GM23338 (cell line): Measurements from ENCODE around the gene IFI16.
"Not testable (repeated sequence)": the region's sequence is repeated elsewhere in the genome, so short reads cannot be mapped to it uniquely, and the experiment has no call there.

Experiments
- CREB1 ChIP-seq: fragments of 250-450 bp; sonication (Bioruptor Pico); IDR thresholded peaks from 2 replicates; pipeline ENCODE4 v1.5.0; 2020; ENCODE audit warnings: low read depth, mild to moderate bottlenecking, moderate library complexity
- ETS1 ChIP-seq: IDR thresholded peaks from 2 replicates; pipeline ENCODE4 v1.6.1; 2016; ENCODE audit warnings: antibody characterized with exemption
- EZH2 ChIP-seq: fragments of 200-600 bp; sonication (generic); IDR thresholded peaks from one replicate; pipeline ENCODE4 v1.8.0; 2017; ENCODE audit warnings: antibody characterized with exemption, mild to moderate bottlenecking, low read depth; ENCODE audit not compliant: unreplicated experiment
- EZH2phosphoT487 ChIP-seq: fragments of 200-600 bp; sonication (generic); IDR thresholded peaks from one replicate; pipeline ENCODE4 v1.8.1; 2018; ENCODE audit warnings: antibody characterized with exemption; ENCODE audit not compliant: unreplicated experiment
- JUNB ChIP-seq: IDR thresholded peaks from one replicate; pipeline ENCODE4 v1.6.1; 2016; ENCODE audit warnings: antibody characterized with exemption; ENCODE audit not compliant: unreplicated experiment
- NANOG ChIP-seq: IDR thresholded peaks from 2 replicates; pipeline ENCODE4 v1.6.1; 2016; ENCODE audit warnings: antibody characterized with exemption, borderline replicate concordance
- POLR2AphosphoS5 ChIP-seq: IDR thresholded peaks from 2 replicates; pipeline ENCODE4 v1.6.1; 2016; ENCODE audit warnings: antibody characterized with exemption, low read depth
- STAT1 ChIP-seq: IDR thresholded peaks from one replicate; pipeline ENCODE4 v1.6.1; 2016; ENCODE audit warnings: antibody characterized with exemption; ENCODE audit not compliant: unreplicated experiment
- ZNF114 ChIP-seq: fragments of 250-450 bp; sonication (Bioruptor Pico); IDR thresholded peaks from 2 replicates; pipeline ENCODE4 v1.5.0; 2020; ENCODE audit warnings: mild to moderate bottlenecking, moderate library complexity
- TF ChIP-seq, protein P1 (sequence below), 2 experiments: fragments of 200-600 bp in 1 of 2; sonication (generic) in 1 of 2; conservative IDR thresholded peaks; 2 replicates each; pipeline versions ENCODE4 v1.5.1 to v1.6.1; 2016 to 2017; ENCODE audit warnings: antibody characterized with exemption in 2 of 2, low read depth in 2 of 2, mild to moderate bottlenecking in 2 of 2, moderate library complexity in 1 of 2
- TF ChIP-seq, protein P2 (sequence below): IDR thresholded peaks from one replicate; pipeline ENCODE4 v1.6.1; 2018; ENCODE audit warnings: antibody characterized with exemption; ENCODE audit not compliant: unreplicated experiment

DNA sequence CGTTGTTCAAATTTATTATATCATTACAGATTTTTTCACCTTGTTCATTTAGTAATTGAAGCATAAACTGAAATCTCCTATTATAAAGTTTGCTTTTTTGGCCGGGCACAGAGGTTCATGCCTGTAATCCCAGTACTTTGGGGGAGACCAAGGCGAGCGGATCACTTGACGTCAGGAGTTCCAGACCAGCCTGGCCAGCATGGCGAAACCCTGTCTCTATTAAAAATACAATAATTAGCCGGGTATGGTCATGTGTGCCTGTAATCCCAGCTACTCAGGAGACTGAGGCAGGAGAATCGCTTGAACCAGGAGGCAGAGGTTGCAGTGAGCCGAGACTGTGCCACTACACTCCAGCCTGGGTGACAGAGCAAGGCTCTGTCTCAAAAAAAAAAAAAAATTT lies 1.3 kb downstream of the IFI16 start:
- not testable (repeated sequence) for TF ChIP-seq POLR2AphosphoS5, EZH2, EZH2phosphoT487, NANOG, STAT1, JUNB, ZNF114, ETS1, CREB1
- TF ChIP-seq, protein P1, sequence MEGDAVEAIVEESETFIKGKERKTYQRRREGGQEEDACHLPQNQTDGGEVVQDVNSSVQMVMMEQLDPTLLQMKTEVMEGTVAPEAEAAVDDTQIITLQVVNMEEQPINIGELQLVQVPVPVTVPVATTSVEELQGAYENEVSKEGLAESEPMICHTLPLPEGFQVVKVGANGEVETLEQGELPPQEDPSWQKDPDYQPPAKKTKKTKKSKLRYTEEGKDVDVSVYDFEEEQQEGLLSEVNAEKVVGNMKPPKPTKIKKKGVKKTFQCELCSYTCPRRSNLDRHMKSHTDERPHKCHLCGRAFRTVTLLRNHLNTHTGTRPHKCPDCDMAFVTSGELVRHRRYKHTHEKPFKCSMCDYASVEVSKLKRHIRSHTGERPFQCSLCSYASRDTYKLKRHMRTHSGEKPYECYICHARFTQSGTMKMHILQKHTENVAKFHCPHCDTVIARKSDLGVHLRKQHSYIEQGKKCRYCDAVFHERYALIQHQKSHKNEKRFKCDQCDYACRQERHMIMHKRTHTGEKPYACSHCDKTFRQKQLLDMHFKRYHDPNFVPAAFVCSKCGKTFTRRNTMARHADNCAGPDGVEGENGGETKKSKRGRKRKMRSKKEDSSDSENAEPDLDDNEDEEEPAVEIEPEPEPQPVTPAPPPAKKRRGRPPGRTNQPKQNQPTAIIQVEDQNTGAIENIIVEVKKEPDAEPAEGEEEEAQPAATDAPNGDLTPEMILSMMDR (conservative IDR thresholded peaks at IDR 0.05; ENCODE audit: low read depth in 2 of 2) = not testable (repeated sequence)
- TF ChIP-seq, protein P2, sequence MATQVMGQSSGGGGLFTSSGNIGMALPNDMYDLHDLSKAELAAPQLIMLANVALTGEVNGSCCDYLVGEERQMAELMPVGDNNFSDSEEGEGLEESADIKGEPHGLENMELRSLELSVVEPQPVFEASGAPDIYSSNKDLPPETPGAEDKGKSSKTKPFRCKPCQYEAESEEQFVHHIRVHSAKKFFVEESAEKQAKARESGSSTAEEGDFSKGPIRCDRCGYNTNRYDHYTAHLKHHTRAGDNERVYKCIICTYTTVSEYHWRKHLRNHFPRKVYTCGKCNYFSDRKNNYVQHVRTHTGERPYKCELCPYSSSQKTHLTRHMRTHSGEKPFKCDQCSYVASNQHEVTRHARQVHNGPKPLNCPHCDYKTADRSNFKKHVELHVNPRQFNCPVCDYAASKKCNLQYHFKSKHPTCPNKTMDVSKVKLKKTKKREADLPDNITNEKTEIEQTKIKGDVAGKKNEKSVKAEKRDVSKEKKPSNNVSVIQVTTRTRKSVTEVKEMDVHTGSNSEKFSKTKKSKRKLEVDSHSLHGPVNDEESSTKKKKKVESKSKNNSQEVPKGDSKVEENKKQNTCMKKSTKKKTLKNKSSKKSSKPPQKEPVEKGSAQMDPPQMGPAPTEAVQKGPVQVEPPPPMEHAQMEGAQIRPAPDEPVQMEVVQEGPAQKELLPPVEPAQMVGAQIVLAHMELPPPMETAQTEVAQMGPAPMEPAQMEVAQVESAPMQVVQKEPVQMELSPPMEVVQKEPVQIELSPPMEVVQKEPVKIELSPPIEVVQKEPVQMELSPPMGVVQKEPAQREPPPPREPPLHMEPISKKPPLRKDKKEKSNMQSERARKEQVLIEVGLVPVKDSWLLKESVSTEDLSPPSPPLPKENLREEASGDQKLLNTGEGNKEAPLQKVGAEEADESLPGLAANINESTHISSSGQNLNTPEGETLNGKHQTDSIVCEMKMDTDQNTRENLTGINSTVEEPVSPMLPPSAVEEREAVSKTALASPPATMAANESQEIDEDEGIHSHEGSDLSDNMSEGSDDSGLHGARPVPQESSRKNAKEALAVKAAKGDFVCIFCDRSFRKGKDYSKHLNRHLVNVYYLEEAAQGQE = not testable (repeated sequence)
